LNCaP clone FGC (cell line): ENCODE data around the gene FASTKD2.

Source experiments
- DNase-seq: peaks from one replicate; pipeline ENCODE4 v3.0.0-alpha.2; 2011; ENCODE audit warnings: low read depth
- H3K4me3 ChIP-seq: 2 replicates; pipeline ENCODE4 v1.5.1; 2011; ENCODE audit warnings: mild to moderate bottlenecking, low read depth, low read length, control low read depth
- CTCF ChIP-seq: IDR thresholded peaks from 2 replicates; pipeline ENCODE4 v1.5.1; 2012; ENCODE audit warnings: mild to moderate bottlenecking; ENCODE audit not compliant: control insufficient read depth, insufficient read depth; ENCODE audit errors: extremely low read depth

FASTKD2 gene

GRCh38 chr2:206764673-206765241 lies 649 bp upstream of the FASTKD2 start:
- no peak for TF ChIP-seq CTCF
- H3K4me3 ChIP-seq = peak overlapping the region; percentile 76
- no peak for DNase-seq

- no peak for TF ChIP-seq CTCF
- H3K4me3 ChIP-seq = peak overlapping the region; percentile 76
- DNase-seq = no peak
Observed at GRCh38 chr2:206766057-206766930, 888 bp downstream of the FASTKD2 start.

GRCh38 chr2:206774871-206775270 lies 9.5 kb downstream of the FASTKD2 start:
- no peak for DNase-seq
- no peak overlapping the region for H3K4me3 ChIP-seq
- TF ChIP-seq CTCF = no peak

GRCh38 chr2:206776432-206776831 lies 11.0 kb downstream of the FASTKD2 start:
- no peak for DNase-seq
- no peak overlapping the region for H3K4me3 ChIP-seq
- TF ChIP-seq CTCF = no peak

GRCh38 chr2:206780671-206781070 lies 15.3 kb downstream of the FASTKD2 start:
- no peak overlapping the region for H3K4me3 ChIP-seq
- no peak for DNase-seq
- TF ChIP-seq CTCF = no peak

- peak; percentile 49 for TF ChIP-seq CTCF
- DNase-seq = no peak
- H3K4me3 ChIP-seq = no peak overlapping the region
Observed at GRCh38 chr2:206783718-206784117, 18.3 kb downstream of the FASTKD2 start.
